ENCODE measurements around the gene MPZL1. TPM values are rescaled to one million over a fixed set of nuclear protein-coding genes. Genes with fewer than 3 reads are reported as not detected.

MPZL1 gene
- total and polyA plus RNA-seq, 8 donors = 6.3 to 46.6 (median 19.2) TPM

DNA sequence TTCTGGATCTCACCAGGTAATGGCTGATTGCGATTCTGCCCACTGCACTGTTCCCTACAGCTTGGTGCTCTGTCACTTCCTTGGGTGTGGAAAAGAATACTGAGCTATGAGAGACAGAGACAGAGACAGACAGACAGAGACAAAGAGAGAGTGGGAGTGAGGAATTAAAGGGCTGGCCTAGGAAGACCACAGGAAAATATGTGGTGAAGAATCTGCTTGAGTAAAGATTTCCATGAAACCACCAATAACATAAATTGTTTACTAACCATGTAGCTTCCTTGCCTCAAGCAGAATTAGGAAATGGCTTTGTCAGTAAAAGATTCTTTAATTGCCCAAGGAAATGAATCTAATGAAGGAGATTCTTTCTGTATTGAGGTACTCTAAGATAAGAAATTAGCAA is 54.4 kb downstream of the MPZL1 start:
- Histone ChIP-seq H3K9me3 (no peaks in the 10 kb centered on the region), H3K4me1 (no peaks in the 10 kb centered on the region), H3K27me3 (no peaks in the 10 kb centered on the region), H3K27ac (no peak overlapping the region), H3K4me3 (no peak overlapping the region), H3K36me3 (peaks cover 0 to 13% (median 0%) of the 10 kb centered on the region in 3 donors)
- no peak for FAIRE-seq
- no peak for DNase-seq
- TF ChIP-seq CTCF (IDR thresholded peaks at IDR 0.05) = no peak
- intact Hi-C loops (cut with DNase I) = no loop called here
- ATAC-seq = no peak
- 96 to 100% methylated on average over 1 of the region's 1 CpG for WGBS, 2 donors

- DNase-seq (no peak), FAIRE-seq (no peak), ATAC-seq (no peak)
- Histone ChIP-seq H3K9me3 (no peaks in the 10 kb centered on the region), H3K36me3 (peaks cover 0 to 13% (median 0%) of the 10 kb centered on the region in 3 donors), H3K4me3 (no peak overlapping the region), H3K27ac (no peak overlapping the region), H3K4me1 (no peaks in the 10 kb centered on the region), H3K27me3 (no peaks in the 10 kb centered on the region)
- 97 to 100% methylated on average over 1 of the region's 1 CpG for WGBS, 2 donors
- TF ChIP-seq CTCF (IDR thresholded peaks at IDR 0.05) = no peak
- intact Hi-C loops (cut with DNase I) = no loop called here
Observed at GRCh38 chr1:167776616-167777268, 55.0 kb downstream of the MPZL1 start.

DNA sequence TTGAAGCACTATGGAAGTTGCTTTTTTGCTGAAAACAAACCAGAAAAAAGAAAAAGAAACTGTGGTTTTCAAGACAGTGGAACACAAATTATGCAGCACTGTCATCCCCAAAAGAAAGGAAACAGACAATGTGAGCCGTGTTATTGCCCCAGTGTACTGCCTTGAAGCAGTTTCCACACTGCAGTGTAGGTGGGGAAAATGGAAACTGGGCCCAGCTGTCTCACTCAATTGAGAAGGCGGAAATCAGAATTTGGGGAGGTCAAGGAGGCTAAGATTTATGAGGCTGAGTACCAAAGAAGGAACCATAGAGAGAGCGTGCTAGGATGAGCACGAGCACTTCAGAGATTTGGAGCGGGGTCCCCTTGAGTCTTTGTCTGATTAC is 55.5 kb downstream of the MPZL1 start:
- ATAC-seq (no peak), DNase-seq (no peak), FAIRE-seq (no peak)
- WGBS, 2 donors = 98 to 99% methylated on average over 5 of the region's 5 CpGs
- Histone ChIP-seq H3K36me3 (peaks cover 0 to 13% (median 0%) of the 10 kb centered on the region in 3 donors), H3K4me3 (no peak overlapping the region), H3K9me3 (no peaks in the 10 kb centered on the region), H3K4me1 (no peaks in the 10 kb centered on the region), H3K27ac (no peak overlapping the region), H3K27me3 (no peaks in the 10 kb centered on the region)
- intact Hi-C loops (cut with DNase I) = no loop called here
- no peak for TF ChIP-seq CTCF (IDR thresholded peaks at IDR 0.05)

- TF ChIP-seq CTCF (IDR thresholded peaks at IDR 0.05) = no peak
- Histone ChIP-seq H3K27me3 (no peaks in the 10 kb centered on the region), H3K9me3 (no peaks in the 10 kb centered on the region), H3K27ac (no peak overlapping the region), H3K4me1 (no peaks in the 10 kb centered on the region), H3K36me3 (peaks cover 0 to 8% (median 0%) of the 10 kb centered on the region in 3 donors), H3K4me3 (no peak overlapping the region)
- 98 to 99% methylated on average over 2 of the region's 2 CpGs for WGBS, 2 donors
- ATAC-seq (no peak), FAIRE-seq (no peak), DNase-seq (no peak)
- intact Hi-C loops (cut with DNase I) = no loop called here
Observed at GRCh38 chr1:167781558-167781957, 59.8 kb downstream of the MPZL1 start.

DNA sequence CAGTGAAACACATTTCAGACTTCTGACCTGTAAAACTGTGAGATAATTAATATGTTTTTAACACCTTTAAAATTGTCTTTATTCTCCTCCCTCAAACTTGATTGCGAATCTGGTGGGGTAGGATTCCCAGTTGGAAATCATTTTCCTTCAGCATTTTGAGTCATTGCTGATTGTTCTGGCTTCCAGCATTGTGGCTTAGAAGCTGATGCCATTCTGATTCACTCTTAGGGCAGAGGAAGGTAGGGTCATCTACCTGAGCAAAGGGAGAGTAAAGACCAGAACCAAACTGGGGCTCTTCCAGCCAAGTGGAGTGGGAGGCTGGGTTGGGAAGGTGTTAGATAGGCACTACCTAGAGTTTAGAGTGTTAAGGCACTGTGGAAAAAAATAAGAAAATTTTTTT is 61.2 kb downstream of the MPZL1 start:
- peaks cover 0 to 5% (median 0%) of the 10 kb centered on the region in 3 donors for H3K36me3 ChIP-seq
- DNase-seq (no peak), FAIRE-seq (no peak), ATAC-seq (no peak)
- no peak overlapping the region for H3K27ac ChIP-seq
- no peak for TF ChIP-seq CTCF (IDR thresholded peaks at IDR 0.05)
- no peaks in the 10 kb centered on the region for H3K4me1 ChIP-seq
- H3K9me3 ChIP-seq = no peaks in the 10 kb centered on the region
- H3K27me3 ChIP-seq = no peaks in the 10 kb centered on the region
- 94 to 100% methylated on average over 1 of the region's 1 CpG for WGBS, 2 donors
- H3K4me3 ChIP-seq = no peak overlapping the region
- intact Hi-C loops (cut with DNase I) = no loop called here

All from pancreas (tissue), 10 donors.